HepG2 (cell line): ENCODE results near the gene KRT15. TPM values are rescaled to one million over a fixed set of nuclear protein-coding genes. Genes with fewer than 3 reads are reported as not detected.

Experiments used
- ARID4A ChIP-seq: sonication (generic); formaldehyde crosslinking; IDR thresholded peaks from 2 replicates; pipeline ENCODE4 v1.5.0; 2020; ENCODE audit warnings: mild to moderate bottlenecking, missing genetic modification reagents, borderline replicate concordance
- FUBP1 ChIP-seq: sonication (generic); formaldehyde crosslinking; IDR thresholded peaks from 2 replicates; pipeline ENCODE4 v1.5.1; 2020; ENCODE audit warnings: missing genetic modification reagents, mild to moderate bottlenecking, borderline replicate concordance
- JUN ChIP-seq: sonication (generic); formaldehyde crosslinking; IDR thresholded peaks from 2 replicates; pipeline ENCODE4 v1.4.0; 2020; ENCODE audit warnings: mild to moderate bottlenecking, missing genetic modification reagents
- NR2F2 ChIP-seq: IDR thresholded peaks from 2 replicates; pipeline ENCODE4 v1.6.1; 2012; ENCODE audit warnings: low read depth, inconsistent platforms, borderline replicate concordance
- TFDP1 ChIP-seq: IDR thresholded peaks from 2 replicates; pipeline ENCODE4 v1.6.1; 2016; ENCODE audit warnings: missing compliant biosample characterization, missing genetic modification reagents, borderline replicate concordance
- ZNF510 ChIP-seq: sonication (generic); formaldehyde crosslinking; IDR thresholded peaks from 2 replicates; pipeline ENCODE4 v1.4.0; 2020; ENCODE audit warnings: low read depth, mild to moderate bottlenecking, missing genetic modification reagents
- polyA plus RNA-seq, 8 experiments: library from polyadenylated mRNA; depleted of rRNA in 3 of 8; stranded (reverse) in 7 of 8; unstranded in 1 of 8; fragments of >200 nt; fragmentation: Illumina TruSeq in 4 of 8; extraction: Trizol in 4 of 8; gene quantifications; 2 replicates each; pipeline versions ENCODE4 v1.2.1 to v1.2.3, GENCODE V29; 2011 to 2016; ENCODE audit warnings: low read depth in 4 of 8, missing spikeins in 1 of 8, mixed read lengths in 1 of 8; ENCODE audit not compliant: insufficient read depth in 1 of 8
- total RNA-seq, 5 experiments: library from RNA; depleted of rRNA; stranded (reverse); fragments of >200 nt; fragmentation: Illumina TruSeq; extraction: Trizol; gene quantifications; 2 replicates each; pipeline ENCODE4 v1.2.3, GENCODE V29; 2016; ENCODE audit warnings: low read depth in 1 of 5

The KRT15 gene
- total and polyA plus RNA-seq, 2 of the 13 experiments (the other 11 are each of a cell fraction or from before 2014, with no cell fraction given) = 0.46 to 0.63 TPM

- TF ChIP-seq FUBP1 (CRISPR knock-in tag) (no peak), NR2F2 (no peak), ARID4A (CRISPR knock-in tag) (no peak), TFDP1 (no peak), JUN (CRISPR knock-in tag) (no peak), ZNF510 (no peak)
Observed at GRCh38 chr17:41491476-41491875, 27.2 kb downstream of the KRT15 start (continued).
